SH-SY5Y (cell line): Measurements from ENCODE around the gene PCED1B.

Source experiments
- GATA2 ChIP-seq: IDR thresholded peaks from 2 replicates; pipeline ENCODE4 v1.6.1; 2011; ENCODE audit warnings: mild to moderate bottlenecking, low read depth, low read length
- GATA3 ChIP-seq: IDR thresholded peaks from 2 replicates; pipeline ENCODE4 v1.6.1; 2011; ENCODE audit warnings: low read depth, mild to moderate bottlenecking, low read length, moderate library complexity

DNA sequence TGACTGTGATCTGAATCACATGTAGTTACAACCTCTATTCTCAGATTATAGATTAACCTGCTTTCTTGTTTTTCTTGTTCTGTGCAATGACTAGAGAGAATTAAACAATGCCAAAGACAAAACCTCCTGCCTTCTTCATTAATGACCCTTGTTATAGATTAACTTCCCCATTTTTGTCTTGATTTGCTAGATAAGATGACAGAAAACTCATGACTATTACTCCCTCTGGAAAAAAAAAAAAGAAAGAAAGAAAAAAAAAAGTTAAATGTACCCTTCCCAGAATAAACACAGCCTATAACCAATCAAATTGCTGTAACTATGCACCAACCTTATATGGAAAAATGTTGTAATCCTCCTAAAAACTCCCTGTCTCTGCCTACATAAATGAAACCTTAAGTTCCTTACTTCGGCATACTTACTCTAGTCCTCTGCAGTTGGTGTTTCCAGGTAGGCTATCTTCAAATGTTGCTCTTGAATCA, 41.1 kb upstream of the PCED1B start:
- TF ChIP-seq GATA2: no peak
- TF ChIP-seq GATA3: no peak
